HepG2 (cell line): ENCODE measurements around the gene RAD9A. TPM values are rescaled to one million over a fixed set of nuclear protein-coding genes. Genes with fewer than 3 reads are reported as not detected.

Experiments
- FOSL1 ChIP-seq: sonication (generic); formaldehyde crosslinking; IDR thresholded peaks from 2 replicates; pipeline ENCODE4 v1.9.0; 2021; ENCODE audit warnings: missing genetic modification reagents, borderline replicate concordance
- GATAD1 ChIP-seq: IDR thresholded peaks from 2 replicates; pipeline ENCODE4 v1.6.1; 2016; ENCODE audit warnings: missing genetic modification reagents, missing compliant biosample characterization
- HOXA3 ChIP-seq: sonication (generic); formaldehyde crosslinking; IDR thresholded peaks from 2 replicates; pipeline ENCODE4 v1.5.0; 2020; ENCODE audit warnings: missing genetic modification reagents
- MXI1 ChIP-seq: IDR thresholded peaks from 3 replicates; pipeline ENCODE4 v1.6.1; 2012; ENCODE audit warnings: low read depth, low read length, inconsistent platforms, borderline replicate concordance
- NAIF1 ChIP-seq: sonication (generic); formaldehyde crosslinking; IDR thresholded peaks from 2 replicates; pipeline ENCODE4 v1.5.0; 2020; ENCODE audit warnings: mild to moderate bottlenecking, missing genetic modification reagents, borderline replicate concordance
- PATZ1 ChIP-seq: sonication (generic); formaldehyde crosslinking; IDR thresholded peaks from 2 replicates; pipeline ENCODE4 v1.4.0; 2020; ENCODE audit warnings: missing genetic modification reagents
- SMAD9 ChIP-seq: sonication (generic); formaldehyde crosslinking; IDR thresholded peaks from 2 replicates; pipeline ENCODE4 v1.5.1; 2020; ENCODE audit warnings: mild to moderate bottlenecking, missing genetic modification reagents
- THAP9 ChIP-seq: sonication (generic); formaldehyde crosslinking; IDR thresholded peaks from 2 replicates; pipeline ENCODE4; 2020; ENCODE audit warnings: missing genetic modification reagents, mild to moderate bottlenecking, borderline replicate concordance
- ZBTB43 ChIP-seq: sonication (generic); formaldehyde crosslinking; conservative IDR thresholded peaks from 2 replicates; pipeline ENCODE4 v1.4.0; 2020; ENCODE audit warnings: missing genetic modification reagents
- ZNF263 ChIP-seq: sonication (generic); formaldehyde crosslinking; IDR thresholded peaks from 2 replicates; pipeline ENCODE4 v1.4.0; 2020; ENCODE audit warnings: missing genetic modification reagents
- ZNF280D ChIP-seq: sonication (generic); formaldehyde crosslinking; IDR thresholded peaks from 2 replicates; pipeline ENCODE4 v1.5.1; 2020; ENCODE audit warnings: mild to moderate bottlenecking, missing genetic modification reagents
- ZNF3 ChIP-seq: IDR thresholded peaks from 2 replicates; pipeline ENCODE4 v1.7.0; 2017; ENCODE audit warnings: inconsistent platforms
- ZNF549 ChIP-seq: sonication (generic); formaldehyde crosslinking; IDR thresholded peaks from 2 replicates; pipeline ENCODE4 v1.5.0; 2020; ENCODE audit warnings: missing genetic modification reagents
- ZNF597 ChIP-seq: sonication (generic); formaldehyde crosslinking; IDR thresholded peaks from 2 replicates; pipeline ENCODE4 v1.5.0; 2020; ENCODE audit warnings: missing genetic modification reagents
- ZNF598 ChIP-seq: sonication (generic); formaldehyde crosslinking; IDR thresholded peaks from 2 replicates; pipeline ENCODE4 v1.5.1; 2020; ENCODE audit warnings: mild to moderate bottlenecking, missing genetic modification reagents, borderline replicate concordance
- ZNF605 ChIP-seq: sonication (generic); formaldehyde crosslinking; IDR thresholded peaks from 2 replicates; pipeline ENCODE4 v1.8.0; 2022; ENCODE audit warnings: mild to moderate bottlenecking, missing genetic modification reagents
- ZNF607 ChIP-seq: sonication (generic); formaldehyde crosslinking; IDR thresholded peaks from 2 replicates; pipeline ENCODE4 v1.5.1; 2020; ENCODE audit warnings: missing genetic modification reagents, mild to moderate bottlenecking, borderline replicate concordance
- ZNF660 ChIP-seq: sonication (generic); formaldehyde crosslinking; IDR thresholded peaks from 2 replicates; pipeline ENCODE4 v1.5.1; 2020; ENCODE audit warnings: mild to moderate bottlenecking, low read depth, missing genetic modification reagents, borderline replicate concordance
- polyA plus RNA-seq, 8 experiments: library from polyadenylated mRNA; depleted of rRNA in 3 of 8; stranded (reverse) in 7 of 8; unstranded in 1 of 8; fragments of >200 nt; fragmentation: Illumina TruSeq in 4 of 8; extraction: Trizol in 4 of 8; gene quantifications; 2 replicates each; pipeline versions ENCODE4 v1.2.1 to v1.2.3, GENCODE V29; 2011 to 2016; ENCODE audit warnings: low read depth in 4 of 8, missing spikeins in 1 of 8, mixed read lengths in 1 of 8; ENCODE audit not compliant: insufficient read depth in 1 of 8
- total RNA-seq, 5 experiments: library from RNA; depleted of rRNA; stranded (reverse); fragments of >200 nt; fragmentation: Illumina TruSeq; extraction: Trizol; gene quantifications; 2 replicates each; pipeline ENCODE4 v1.2.3, GENCODE V29; 2016; ENCODE audit warnings: low read depth in 1 of 5

The RAD9A gene
- total and polyA plus RNA-seq, 2 of the 13 experiments (the other 11 are each of a cell fraction or from before 2014, with no cell fraction given), result 10.1 to 15.7 TPM

- no peak for TF ChIP-seq GATAD1 (CRISPR knock-in tag)
- peak; percentile 91 for TF ChIP-seq PATZ1 (CRISPR knock-in tag)
- TF ChIP-seq ZNF3, result no peak
- peak; percentile 62; the same call in 1 of the 2 replicates for TF ChIP-seq ZNF263 (CRISPR knock-in tag)
- no peak for TF ChIP-seq NAIF1 (CRISPR knock-in tag)
- no peak for TF ChIP-seq ZNF607 (CRISPR knock-in tag)
- TF ChIP-seq ZNF549 (CRISPR knock-in tag), result no peak
- no peak for TF ChIP-seq ZNF280D
- TF ChIP-seq FOSL1 (CRISPR knock-in tag), result no peak; the same call in 1 of the 2 replicates
- no peak for TF ChIP-seq HOXA3
- TF ChIP-seq THAP9 (CRISPR knock-in tag), result no peak; the same call in 1 of the 2 replicates
- no peak for TF ChIP-seq ZNF597 (CRISPR knock-in tag)
- TF ChIP-seq SMAD9 (CRISPR knock-in tag), result no peak
- TF ChIP-seq ZBTB43 (CRISPR knock-in tag), result no peak
- TF ChIP-seq ZNF660 (CRISPR knock-in tag), result no peak
- no peak for TF ChIP-seq MXI1
- peak; percentile 73; the same call in 1 of the 2 replicates for TF ChIP-seq ZNF598 (CRISPR knock-in tag)
- TF ChIP-seq ZNF605 (CRISPR knock-in tag), result no peak
These were observed 17.9 kb upstream of the RAD9A start (continued) for GRCh38 chr11:67373648-67374570.
